Dendritic cell treated with granulocyte-macrophage colony-stimulating factor and Interleukin-4, amounts not matched to agents 40 ng/mL and 50 ng/mL, for 4 days (primary cell): Measurements from ENCODE around the gene NUMA1.
A peak's percentile ranks its signal among the peaks of the same experiment; 100 is the strongest.

ENCODE experiments used
- H3K27ac Mint-ChIP-seq: one replicate; pipeline ENCODE4 v1.8.0; 2022; ENCODE audit warnings: mild to moderate bottlenecking, mixed read lengths
- H3K27me3 Mint-ChIP-seq: one replicate; pipeline ENCODE4 v1.8.0; 2022; ENCODE audit warnings: mild to moderate bottlenecking, mixed read lengths
- H3K36me3 Mint-ChIP-seq: one replicate; pipeline ENCODE4 v1.8.0; 2022; ENCODE audit warnings: low read depth, mixed read lengths
- H3K4me1 Mint-ChIP-seq: one replicate; pipeline ENCODE4 v1.8.0; 2022; ENCODE audit warnings: low read depth, mixed read lengths
- H3K4me3 Mint-ChIP-seq: one replicate; pipeline ENCODE4 v1.8.0; 2022; ENCODE audit warnings: mild to moderate bottlenecking, moderate library complexity, mixed read lengths
- H3K9me3 Mint-ChIP-seq: one replicate; pipeline ENCODE4 v1.8.0; 2022; ENCODE audit warnings: mixed read lengths
- intact Hi-C: fragments of 100-400 bp; cut with micrococcal nuclease; formaldehyde crosslinking; loops from one replicate; pipeline ENCODE4 v1.15.0; 2022

The NUMA1 gene, protein sequence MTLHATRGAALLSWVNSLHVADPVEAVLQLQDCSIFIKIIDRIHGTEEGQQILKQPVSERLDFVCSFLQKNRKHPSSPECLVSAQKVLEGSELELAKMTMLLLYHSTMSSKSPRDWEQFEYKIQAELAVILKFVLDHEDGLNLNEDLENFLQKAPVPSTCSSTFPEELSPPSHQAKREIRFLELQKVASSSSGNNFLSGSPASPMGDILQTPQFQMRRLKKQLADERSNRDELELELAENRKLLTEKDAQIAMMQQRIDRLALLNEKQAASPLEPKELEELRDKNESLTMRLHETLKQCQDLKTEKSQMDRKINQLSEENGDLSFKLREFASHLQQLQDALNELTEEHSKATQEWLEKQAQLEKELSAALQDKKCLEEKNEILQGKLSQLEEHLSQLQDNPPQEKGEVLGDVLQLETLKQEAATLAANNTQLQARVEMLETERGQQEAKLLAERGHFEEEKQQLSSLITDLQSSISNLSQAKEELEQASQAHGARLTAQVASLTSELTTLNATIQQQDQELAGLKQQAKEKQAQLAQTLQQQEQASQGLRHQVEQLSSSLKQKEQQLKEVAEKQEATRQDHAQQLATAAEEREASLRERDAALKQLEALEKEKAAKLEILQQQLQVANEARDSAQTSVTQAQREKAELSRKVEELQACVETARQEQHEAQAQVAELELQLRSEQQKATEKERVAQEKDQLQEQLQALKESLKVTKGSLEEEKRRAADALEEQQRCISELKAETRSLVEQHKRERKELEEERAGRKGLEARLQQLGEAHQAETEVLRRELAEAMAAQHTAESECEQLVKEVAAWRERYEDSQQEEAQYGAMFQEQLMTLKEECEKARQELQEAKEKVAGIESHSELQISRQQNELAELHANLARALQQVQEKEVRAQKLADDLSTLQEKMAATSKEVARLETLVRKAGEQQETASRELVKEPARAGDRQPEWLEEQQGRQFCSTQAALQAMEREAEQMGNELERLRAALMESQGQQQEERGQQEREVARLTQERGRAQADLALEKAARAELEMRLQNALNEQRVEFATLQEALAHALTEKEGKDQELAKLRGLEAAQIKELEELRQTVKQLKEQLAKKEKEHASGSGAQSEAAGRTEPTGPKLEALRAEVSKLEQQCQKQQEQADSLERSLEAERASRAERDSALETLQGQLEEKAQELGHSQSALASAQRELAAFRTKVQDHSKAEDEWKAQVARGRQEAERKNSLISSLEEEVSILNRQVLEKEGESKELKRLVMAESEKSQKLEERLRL (N-terminal part only)

DNA sequence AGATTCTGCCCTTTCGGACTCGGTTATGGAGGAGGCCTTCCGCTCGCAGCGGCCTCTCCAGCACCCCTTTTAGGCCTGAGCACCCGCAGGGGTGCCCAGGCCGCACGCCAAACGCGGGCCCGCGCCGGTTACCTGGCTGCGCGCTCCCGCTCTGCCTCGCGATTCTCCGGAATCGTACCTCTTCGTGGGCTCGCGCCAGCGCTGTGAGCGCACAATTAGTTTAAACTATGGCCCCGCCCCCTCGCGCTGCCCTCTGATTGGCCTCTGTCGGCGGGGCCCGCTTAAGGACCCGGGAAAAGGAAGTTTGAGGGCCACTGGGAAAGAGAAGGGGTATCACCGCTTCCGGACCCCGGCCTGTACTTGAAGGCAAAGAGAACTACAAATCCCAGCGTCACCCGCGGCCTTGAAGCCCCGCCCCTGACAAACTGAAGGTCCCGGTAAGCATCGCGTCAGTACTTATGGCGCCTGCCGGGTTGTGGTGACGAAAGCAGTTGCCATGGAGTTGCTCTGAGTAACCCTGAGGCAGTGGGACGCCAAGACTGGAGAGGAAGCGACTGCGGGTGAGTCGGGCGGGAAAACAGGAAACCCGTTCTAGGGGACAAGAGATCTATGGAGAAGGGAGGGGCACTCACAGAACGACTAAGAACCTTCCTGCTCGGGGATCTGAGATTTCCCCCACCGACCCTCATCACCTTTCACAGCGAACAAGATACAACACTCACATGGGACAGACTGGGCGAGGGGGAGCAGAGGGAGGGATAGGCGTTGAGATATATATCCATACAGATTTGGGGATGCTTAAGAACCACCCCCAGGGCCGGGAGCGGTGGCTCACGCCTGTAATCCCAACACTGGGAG is at the start of gene NUMA1, which contains the start of gene LRRC51:
Gene NUMA1 (minus strand): TSS at position 217 of the 858 bp plus-strand sequence. CDS start 44,599 bp downstream, outside the sequence.
Gene LRRC51 (plus strand): TSS at position 525 of the 858 bp plus-strand sequence. CDS start 8,234 bp downstream, outside the sequence.
- H3K27ac Mint-ChIP-seq, result peak within 1 kb of the TSS; percentile 96
- H3K36me3 Mint-ChIP-seq, result peaks cover 17% of the 10 kb centered on the region
- H3K4me3 Mint-ChIP-seq, result peak within 1 kb of the TSS; percentile 98
- intact Hi-C loops, result no loop called here
- no peaks in the 10 kb centered on the region for H3K27me3 Mint-ChIP-seq
- H3K4me1 Mint-ChIP-seq, result peaks cover 72% of the 10 kb centered on the region
- no peaks in the 10 kb centered on the region for H3K9me3 Mint-ChIP-seq

DNA sequence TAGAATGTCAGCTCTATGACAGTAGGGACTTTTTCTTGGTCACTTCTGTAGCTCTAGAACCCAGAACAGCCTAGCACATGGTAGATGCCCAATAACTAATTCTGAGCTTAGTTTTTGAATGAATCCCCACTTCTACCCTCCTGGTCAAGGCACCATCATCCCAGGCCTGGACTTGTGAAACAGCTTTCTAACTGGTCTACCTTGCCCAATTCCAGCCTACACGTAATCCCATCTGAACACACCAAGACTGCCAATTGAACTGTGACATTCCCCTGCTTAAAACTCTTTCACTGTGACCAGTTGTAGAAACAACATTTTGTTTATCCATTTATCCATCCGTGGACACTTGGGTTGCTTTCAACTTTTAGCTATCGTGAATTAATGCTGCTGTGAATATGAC is 49.0 kb upstream of the NUMA1 start:
- Mint-ChIP-seq H3K27me3 (no peaks in the 10 kb centered on the region), H3K36me3 (peaks cover 11% of the 10 kb centered on the region), H3K4me3 (no peak overlapping the region), H3K9me3 (peaks cover 14% of the 10 kb centered on the region), H3K4me1 (peaks cover 30% of the 10 kb centered on the region), H3K27ac (no peak overlapping the region)
- intact Hi-C loops, result no loop called here

DNA sequence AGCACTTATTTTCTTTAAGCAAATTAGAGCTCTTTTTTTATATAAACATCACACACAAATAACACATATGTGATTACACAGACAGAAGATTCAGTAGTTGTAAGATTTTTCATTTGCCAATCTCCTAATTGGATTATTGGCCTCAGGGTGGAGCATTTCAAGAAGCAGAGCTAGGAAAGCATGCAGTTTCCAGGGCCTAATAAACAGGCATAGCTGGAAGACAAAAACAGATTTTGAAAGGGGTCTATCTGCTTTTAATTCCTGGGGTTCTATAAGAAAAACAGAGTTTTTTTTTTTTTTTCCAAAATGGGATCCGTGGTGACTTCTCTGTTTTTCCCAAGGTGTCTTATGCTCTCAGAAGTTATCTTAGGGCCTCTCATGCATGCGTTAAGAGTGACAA is 47.6 kb upstream of the NUMA1 start:
- intact Hi-C loops, result no loop called here
- no peak overlapping the region for H3K4me3 Mint-ChIP-seq
- no peak overlapping the region for H3K27ac Mint-ChIP-seq
- H3K27me3 Mint-ChIP-seq, result no peaks in the 10 kb centered on the region
- peaks cover 11% of the 10 kb centered on the region for H3K36me3 Mint-ChIP-seq
- H3K4me1 Mint-ChIP-seq, result peaks cover 34% of the 10 kb centered on the region
- H3K9me3 Mint-ChIP-seq, result peaks cover 14% of the 10 kb centered on the region

DNA sequence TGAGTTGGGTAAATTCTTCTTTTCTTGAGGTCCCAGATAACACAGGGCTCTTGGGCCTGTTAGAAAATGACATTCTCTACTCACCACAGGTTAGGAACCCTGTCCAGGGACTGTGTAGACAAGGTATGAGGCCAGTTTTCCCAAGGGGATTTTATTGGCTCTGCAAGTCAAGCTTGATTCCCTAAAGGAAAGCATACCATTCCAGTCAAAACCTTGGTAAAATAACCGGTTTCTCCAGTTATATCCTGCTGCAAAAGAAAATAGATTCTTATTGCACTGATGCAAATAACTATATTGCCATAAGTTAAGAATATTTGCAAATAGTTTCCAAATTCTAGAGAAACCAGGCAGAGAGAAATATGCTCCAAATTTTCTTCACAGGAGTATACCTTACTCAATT is 45.6 kb upstream of the NUMA1 start:
- peaks cover 25% of the 10 kb centered on the region for H3K4me1 Mint-ChIP-seq
- no peak overlapping the region for H3K4me3 Mint-ChIP-seq
- intact Hi-C loops, result no loop called here
- peaks cover 14% of the 10 kb centered on the region for H3K9me3 Mint-ChIP-seq
- H3K27me3 Mint-ChIP-seq, result no peaks in the 10 kb centered on the region
- H3K36me3 Mint-ChIP-seq, result peaks cover 11% of the 10 kb centered on the region
- H3K27ac Mint-ChIP-seq, result no peak overlapping the region

DNA sequence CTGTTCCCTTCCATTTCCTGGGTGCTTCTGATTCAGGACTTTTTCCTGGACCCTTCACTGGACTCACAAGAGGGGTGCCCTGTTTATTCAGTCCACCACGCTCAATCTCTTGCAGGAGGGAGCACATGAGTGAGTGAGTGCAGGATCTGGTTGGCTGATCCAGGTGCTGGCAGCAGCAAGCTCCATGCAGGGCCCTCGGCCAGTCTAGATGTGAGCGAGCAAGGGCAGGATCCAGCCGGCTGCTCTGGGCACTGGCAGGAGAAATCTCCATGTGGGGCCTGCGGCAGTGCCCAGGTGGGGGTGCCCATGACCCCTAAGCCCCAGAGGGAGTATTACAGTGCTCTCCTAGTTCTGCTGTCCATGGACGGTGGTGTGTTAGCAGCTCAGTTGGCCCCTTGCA is 43.7 kb upstream of the NUMA1 start:
- H3K27ac Mint-ChIP-seq, result peak overlapping the region; percentile 21
- peaks cover 8% of the 10 kb centered on the region for H3K36me3 Mint-ChIP-seq
- peaks cover 10% of the 10 kb centered on the region for H3K9me3 Mint-ChIP-seq
- peaks cover 27% of the 10 kb centered on the region for H3K4me1 Mint-ChIP-seq
- no peaks in the 10 kb centered on the region for H3K27me3 Mint-ChIP-seq
- H3K4me3 Mint-ChIP-seq, result no peak overlapping the region
- intact Hi-C loops, result no loop called here

DNA sequence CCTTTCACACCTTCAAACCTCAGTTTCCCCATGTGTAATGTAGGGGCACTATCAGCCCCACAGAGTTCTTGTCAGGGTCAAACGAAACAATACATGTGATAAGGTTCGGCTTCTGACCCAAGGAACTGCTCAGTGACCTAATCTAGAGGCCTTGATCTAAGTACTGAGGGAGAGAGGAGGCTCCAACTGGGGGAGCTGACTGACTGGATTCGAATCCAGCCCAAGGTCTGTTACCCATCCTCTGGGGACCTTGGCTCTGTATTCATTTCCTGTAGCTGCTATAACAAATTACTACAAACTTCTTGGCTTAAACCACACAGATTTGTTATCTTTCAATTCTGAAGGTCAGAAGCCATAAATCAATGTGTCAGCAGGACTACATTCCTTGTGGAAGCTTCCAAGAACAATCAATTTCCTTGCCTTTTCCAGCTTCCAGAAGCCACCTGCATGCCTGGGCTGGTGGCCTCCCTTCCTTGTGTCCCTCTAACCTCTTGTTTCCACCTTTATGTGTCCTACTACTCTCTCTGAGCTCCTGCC is 42.8 kb upstream of the NUMA1 start:
- no peak overlapping the region for H3K4me3 Mint-ChIP-seq
- H3K4me1 Mint-ChIP-seq, result peaks cover 29% of the 10 kb centered on the region
- no peak overlapping the region for H3K27ac Mint-ChIP-seq
- H3K27me3 Mint-ChIP-seq, result no peaks in the 10 kb centered on the region
- intact Hi-C loops, result no loop called here
- H3K9me3 Mint-ChIP-seq, result peaks cover 2% of the 10 kb centered on the region
- no peaks in the 10 kb centered on the region for H3K36me3 Mint-ChIP-seq

DNA sequence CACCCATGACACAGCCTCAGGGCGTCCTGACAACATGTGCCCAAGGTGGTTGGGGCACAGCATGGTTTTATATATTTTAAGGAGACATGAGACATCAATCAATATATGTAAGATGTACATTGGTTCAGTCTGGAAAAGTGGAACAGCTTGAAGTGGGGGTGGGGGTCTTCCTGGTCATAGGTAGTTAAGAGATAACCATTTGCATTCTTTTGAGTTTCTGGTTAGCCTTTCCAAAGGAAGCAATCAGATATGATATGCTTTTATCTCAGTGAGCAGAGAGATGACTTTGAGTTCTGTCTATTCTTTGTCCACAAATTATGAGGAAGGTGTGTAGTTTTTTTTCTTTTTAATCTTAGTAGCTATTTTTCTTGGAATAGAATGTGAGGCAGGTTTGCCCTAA is 42.3 kb upstream of the NUMA1 start:
- H3K4me3 Mint-ChIP-seq, result no peak overlapping the region
- no peaks in the 10 kb centered on the region for H3K27me3 Mint-ChIP-seq
- no peaks in the 10 kb centered on the region for H3K9me3 Mint-ChIP-seq
- H3K36me3 Mint-ChIP-seq, result no peaks in the 10 kb centered on the region
- H3K27ac Mint-ChIP-seq, result no peak overlapping the region
- H3K4me1 Mint-ChIP-seq, result peaks cover 29% of the 10 kb centered on the region
- intact Hi-C loops, result no loop called here

DNA sequence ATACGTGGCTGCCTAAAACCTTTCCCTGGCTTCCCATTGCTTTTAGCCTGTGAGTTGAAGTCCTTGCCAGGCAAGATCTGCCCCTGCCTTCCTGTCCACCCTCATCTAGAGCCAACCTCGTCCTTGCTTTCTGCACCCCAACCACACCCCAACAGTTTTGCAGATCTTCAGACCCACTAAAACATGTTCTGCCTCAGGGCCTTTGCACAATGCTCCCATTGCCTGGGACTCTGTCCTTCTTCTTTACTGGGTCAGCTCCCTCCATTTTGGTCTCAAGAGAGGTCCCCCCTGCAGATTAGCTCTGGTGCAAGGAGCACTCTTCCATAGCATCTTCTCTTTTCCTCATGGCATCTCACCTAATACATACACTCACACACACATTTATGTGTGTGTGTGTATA is 40.6 kb upstream of the NUMA1 start:
- H3K9me3 Mint-ChIP-seq, result no peaks in the 10 kb centered on the region
- no peaks in the 10 kb centered on the region for H3K36me3 Mint-ChIP-seq
- H3K27me3 Mint-ChIP-seq, result no peaks in the 10 kb centered on the region
- intact Hi-C loops, result no loop called here
- peaks cover 37% of the 10 kb centered on the region for H3K4me1 Mint-ChIP-seq
- H3K4me3 Mint-ChIP-seq, result no peak overlapping the region
- H3K27ac Mint-ChIP-seq, result no peak overlapping the region

DNA sequence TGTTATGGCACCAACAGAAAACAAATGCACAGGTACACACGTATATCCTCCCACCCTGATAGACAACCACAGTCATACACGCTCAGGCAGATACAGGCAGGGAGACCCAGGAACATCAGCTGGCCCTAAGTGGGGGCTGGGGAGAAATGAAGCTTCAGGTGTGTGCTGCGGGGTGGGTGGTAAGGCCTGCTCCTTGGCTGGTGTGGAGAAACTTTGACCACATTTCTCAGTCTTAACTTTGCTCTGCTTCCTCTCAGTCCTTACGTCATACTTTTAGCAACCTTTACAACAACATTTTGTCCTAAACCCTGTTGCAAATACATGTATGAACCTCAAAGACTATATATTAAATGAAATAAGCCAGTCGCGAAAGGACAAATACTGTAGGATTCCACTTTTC is 38.9 kb upstream of the NUMA1 start:
- H3K4me1 Mint-ChIP-seq, result peaks cover 34% of the 10 kb centered on the region
- peak overlapping the region; percentile 8 for H3K27ac Mint-ChIP-seq
- no peaks in the 10 kb centered on the region for H3K27me3 Mint-ChIP-seq
- H3K36me3 Mint-ChIP-seq, result no peaks in the 10 kb centered on the region
- H3K4me3 Mint-ChIP-seq, result no peak overlapping the region
- intact Hi-C loops, result no loop called here
- H3K9me3 Mint-ChIP-seq, result no peaks in the 10 kb centered on the region

DNA sequence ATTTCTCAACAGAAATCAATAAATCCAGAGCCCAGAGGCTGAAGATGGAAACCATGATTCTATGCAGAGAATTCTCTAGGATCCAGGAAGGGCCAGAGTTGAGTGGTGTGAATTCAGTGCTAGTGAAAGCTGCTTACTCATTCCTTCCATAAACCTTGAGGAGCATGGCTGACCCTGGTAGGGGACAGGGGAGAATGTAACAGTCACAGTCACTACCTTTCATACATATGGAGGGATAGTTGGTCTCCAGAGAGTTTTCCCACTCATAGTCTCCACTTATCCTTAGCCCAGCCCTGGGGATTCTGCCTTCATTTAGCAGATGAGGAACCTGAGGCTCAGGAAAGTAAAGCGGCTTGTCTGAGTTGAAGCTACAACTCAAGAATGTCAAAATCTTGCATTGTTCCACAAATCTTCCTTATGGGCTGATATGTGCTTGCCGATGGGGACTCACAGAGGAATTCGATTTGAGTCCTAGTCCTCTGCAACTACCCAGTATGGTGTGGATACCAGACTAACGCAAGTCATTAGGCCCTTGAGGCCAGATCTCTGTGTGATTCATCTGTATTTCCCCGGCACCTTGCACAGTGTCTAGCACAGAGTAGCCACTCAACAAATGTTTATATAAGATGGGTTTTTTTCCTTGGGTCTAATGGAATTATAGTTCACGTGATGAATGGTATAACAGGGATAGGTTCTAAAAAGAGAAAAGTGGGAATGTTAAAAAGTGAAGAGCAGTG is 35.8 kb upstream of the NUMA1 start:
- no peaks in the 10 kb centered on the region for H3K27me3 Mint-ChIP-seq
- peaks cover 40% of the 10 kb centered on the region for H3K4me1 Mint-ChIP-seq
- intact Hi-C loops, result no loop called here
- H3K4me3 Mint-ChIP-seq, result no peak overlapping the region
- no peak overlapping the region for H3K27ac Mint-ChIP-seq
- no peaks in the 10 kb centered on the region for H3K9me3 Mint-ChIP-seq
- H3K36me3 Mint-ChIP-seq, result peaks cover 6% of the 10 kb centered on the region

DNA sequence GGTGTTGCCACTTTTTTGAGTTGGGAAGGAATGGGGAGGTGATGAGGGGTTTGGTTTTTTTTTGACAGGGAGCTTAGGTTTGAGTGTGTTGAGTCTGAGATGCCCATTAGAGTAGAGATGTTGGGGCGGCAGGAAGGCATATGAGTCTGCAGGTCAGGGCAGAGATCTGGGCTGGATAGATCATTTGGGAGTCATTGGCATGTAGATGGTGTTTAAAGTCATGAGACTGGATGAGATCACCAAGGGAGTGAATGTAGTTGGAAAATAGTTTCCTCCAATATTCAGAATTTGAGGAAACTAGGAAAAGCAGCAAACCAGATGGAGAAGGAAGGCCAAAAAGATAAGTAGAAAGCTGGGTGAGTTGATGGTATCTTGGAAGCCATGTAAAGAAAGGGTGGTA is 34.2 kb upstream of the NUMA1 start:
- H3K27ac Mint-ChIP-seq, result peak overlapping the region; percentile 100
- H3K36me3 Mint-ChIP-seq, result peaks cover 16% of the 10 kb centered on the region
- H3K4me1 Mint-ChIP-seq, result peaks cover 50% of the 10 kb centered on the region
- H3K27me3 Mint-ChIP-seq, result no peaks in the 10 kb centered on the region
- H3K9me3 Mint-ChIP-seq, result no peaks in the 10 kb centered on the region
- H3K4me3 Mint-ChIP-seq, result no peak overlapping the region
- intact Hi-C loops, result no loop called here
